GM18868 (cell line): ENCODE measurements around the gene KCTD3.

Source experiments
- ATAC-seq: cut with Tn5 transposase; IDR thresholded peaks from one replicate; pipeline ENCODE4 v1.9.1; 2021; ENCODE audit warnings: mild to moderate bottlenecking, moderate library complexity; ENCODE audit not compliant: unreplicated experiment

KCTD3 gene

GRCh38 chr1:215603319-215603718 lies 36.2 kb downstream of the KCTD3 start:
- no peak for ATAC-seq

GRCh38 chr1:215605011-215605621 lies 38.0 kb downstream of the KCTD3 start:
- ATAC-seq, result no peak

- no peak for ATAC-seq
These were observed 38.9 kb downstream of the KCTD3 start for GRCh38 chr1:215606036-215606435.

- ATAC-seq, result peak; percentile 60
These were observed 39.6 kb downstream of the KCTD3 start for GRCh38 chr1:215606564-215607168.

GRCh38 chr1:215607412-215607811 lies 40.3 kb downstream of the KCTD3 start:
- no peak for ATAC-seq

- no peak for ATAC-seq
These were observed 41.5 kb downstream of the KCTD3 start for GRCh38 chr1:215608646-215609045.

GRCh38 chr1:215612391-215612790 lies 45.3 kb downstream of the KCTD3 start:
- ATAC-seq, result no peak

GRCh38 chr1:215617979-215618378 lies 50.9 kb downstream of the KCTD3 start:
- peak; percentile 78 for ATAC-seq

GRCh38 chr1:215623162-215623561 lies 56.1 kb downstream of the KCTD3 start:
- no peak for ATAC-seq

GRCh38 chr1:215625949-215626348 lies 58.8 kb downstream of the KCTD3 start:
- ATAC-seq, result no peak

- no peak for ATAC-seq
These were observed 63.9 kb downstream of the KCTD3 start for GRCh38 chr1:215631040-215631439.

GRCh38 chr1:215631489-215631888 lies 64.4 kb downstream of the KCTD3 start:
- no peak for ATAC-seq

- no peak for ATAC-seq
These were observed 68.7 kb downstream of the KCTD3 start for GRCh38 chr1:215635827-215636226.

- ATAC-seq, result no peak
These were observed 69.3 kb downstream of the KCTD3 start for GRCh38 chr1:215636258-215636965.

GRCh38 chr1:215637041-215637573 lies 70.0 kb downstream of the KCTD3 start:
- ATAC-seq, result no peak

- ATAC-seq, result no peak
These were observed 73.5 kb downstream of the KCTD3 start for GRCh38 chr1:215640429-215641148.

- ATAC-seq, result no peak
These were observed 76.7 kb downstream of the KCTD3 start for GRCh38 chr1:215643592-215644321.

GRCh38 chr1:215645182-215645581 lies 78.1 kb downstream of the KCTD3 start:
- no peak for ATAC-seq

- no peak for ATAC-seq
These were observed 78.8 kb downstream of the KCTD3 start for GRCh38 chr1:215645861-215646260.

- no peak for ATAC-seq
These were observed 80.6 kb downstream of the KCTD3 start for GRCh38 chr1:215647738-215648137.

- ATAC-seq, result no peak
These were observed 81.9 kb downstream of the KCTD3 start for GRCh38 chr1:215648957-215649356.
